ENCODE data around the gene BEND4.

The BEND4 gene

DNA sequence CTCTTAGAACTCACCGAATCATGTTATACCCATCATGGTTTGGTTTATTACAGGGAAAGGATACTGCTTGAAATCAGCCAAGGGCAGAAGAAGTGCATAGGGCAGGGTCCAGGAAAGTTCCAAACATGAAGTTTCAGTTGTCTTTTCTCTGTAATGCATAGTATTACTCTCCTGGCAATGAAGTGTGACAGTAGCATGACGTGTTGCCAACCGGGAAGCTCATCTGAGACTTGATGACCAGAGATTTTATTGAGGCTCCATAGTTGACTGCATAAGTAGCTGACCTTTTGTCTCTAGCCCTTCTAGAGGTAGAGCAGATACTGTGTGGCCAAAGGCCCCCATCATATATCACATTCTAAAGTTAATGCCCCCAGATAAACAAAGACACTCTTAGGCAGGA lies 72.1 kb downstream of the BEND4 start:
- H3K27me3 Mint-ChIP-seq, result no peaks in the 10 kb centered on the region
- DNase-seq (ENCODE audit: low spot score in 2 of 2) (no peak), ATAC-seq (replicated peaks; ENCODE audit: extremely low read depth, poor library complexity, severe bottlenecking) (no peak)
- H3K9me3 Mint-ChIP-seq, result no peaks in the 10 kb centered on the region
- H3K36me3 Mint-ChIP-seq (ENCODE audit: insufficient read depth), result peaks cover 10% of the 10 kb centered on the region
- H3K27ac Mint-ChIP-seq (ENCODE audit: low read depth), result no peak overlapping the region
- no peak overlapping the region for H3K4me3 Mint-ChIP-seq
- H3K4me1 Mint-ChIP-seq, result no peaks in the 10 kb centered on the region

GRCh38 chr4:42078184-42078801 lies 74.2 kb downstream of the BEND4 start:
- DNase-seq (ENCODE audit: low spot score in 2 of 2) (no peak), ATAC-seq (replicated peaks; ENCODE audit: extremely low read depth, poor library complexity, severe bottlenecking) (no peak)
- no peaks in the 10 kb centered on the region for H3K27me3 Mint-ChIP-seq
- no peak overlapping the region for H3K27ac Mint-ChIP-seq (ENCODE audit: low read depth)
- H3K4me3 Mint-ChIP-seq, result no peak overlapping the region
- H3K4me1 Mint-ChIP-seq, result no peaks in the 10 kb centered on the region
- peaks cover 10% of the 10 kb centered on the region for H3K36me3 Mint-ChIP-seq (ENCODE audit: insufficient read depth)
- no peaks in the 10 kb centered on the region for H3K9me3 Mint-ChIP-seq

DNA sequence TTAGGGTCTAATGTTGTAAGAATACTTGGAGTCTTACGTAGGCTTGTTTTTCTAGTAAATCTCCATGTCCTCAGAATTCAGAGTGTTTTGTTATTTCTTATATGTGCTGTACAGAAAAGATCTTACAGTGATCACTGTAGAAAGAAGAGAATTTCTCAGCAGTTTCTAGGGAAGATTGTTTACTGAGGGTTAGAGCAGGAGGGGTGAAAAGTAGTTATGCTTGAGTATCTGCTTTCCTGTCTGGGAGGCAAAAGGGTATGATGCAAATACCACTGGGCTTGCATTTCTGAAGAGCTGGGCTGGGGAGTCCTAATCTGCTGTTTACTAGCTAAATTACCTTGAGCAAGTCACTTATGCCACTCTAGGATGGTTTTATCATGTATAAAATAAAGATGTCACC lies 78.2 kb downstream of the BEND4 start:
- H3K27ac Mint-ChIP-seq (ENCODE audit: low read depth), result no peak overlapping the region
- no peak overlapping the region for H3K4me3 Mint-ChIP-seq
- peaks cover 9% of the 10 kb centered on the region for H3K36me3 Mint-ChIP-seq (ENCODE audit: insufficient read depth)
- DNase-seq (ENCODE audit: low spot score in 2 of 2), result no peak
- no peaks in the 10 kb centered on the region for H3K9me3 Mint-ChIP-seq
- H3K27me3 Mint-ChIP-seq, result no peaks in the 10 kb centered on the region
- no peak for ATAC-seq (replicated peaks; ENCODE audit: extremely low read depth, poor library complexity, severe bottlenecking)
- no peaks in the 10 kb centered on the region for H3K4me1 Mint-ChIP-seq

DNA sequence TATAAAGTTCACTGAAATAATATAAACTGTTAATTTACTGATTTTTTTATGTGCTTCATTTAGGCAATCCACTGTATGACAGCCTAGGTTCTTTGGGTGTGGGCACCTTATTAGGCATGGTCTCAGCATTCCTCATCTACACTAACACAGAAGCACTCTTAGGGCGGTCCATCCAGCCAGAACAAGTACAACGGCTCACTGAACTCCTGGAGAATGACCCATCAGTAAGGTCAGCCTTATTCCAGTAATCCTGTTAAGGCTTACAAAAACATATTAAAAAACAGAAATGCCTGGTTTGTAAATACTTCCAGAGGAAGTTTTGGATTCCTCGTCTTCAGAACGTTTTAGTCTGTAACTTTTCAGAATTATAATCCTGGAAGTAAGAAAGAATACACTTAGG lies 82.0 kb downstream of the BEND4 start:
- Mint-ChIP-seq H3K27me3 (no peaks in the 10 kb centered on the region), H3K36me3 (ENCODE audit: insufficient read depth) (peaks cover 12% of the 10 kb centered on the region), H3K27ac (ENCODE audit: low read depth) (no peak overlapping the region), H3K9me3 (no peaks in the 10 kb centered on the region), H3K4me3 (no peak overlapping the region), H3K4me1 (no peaks in the 10 kb centered on the region)
- ATAC-seq (replicated peaks; ENCODE audit: extremely low read depth, poor library complexity, severe bottlenecking) (no peak), DNase-seq (ENCODE audit: low spot score in 2 of 2) (no peak)

DNA sequence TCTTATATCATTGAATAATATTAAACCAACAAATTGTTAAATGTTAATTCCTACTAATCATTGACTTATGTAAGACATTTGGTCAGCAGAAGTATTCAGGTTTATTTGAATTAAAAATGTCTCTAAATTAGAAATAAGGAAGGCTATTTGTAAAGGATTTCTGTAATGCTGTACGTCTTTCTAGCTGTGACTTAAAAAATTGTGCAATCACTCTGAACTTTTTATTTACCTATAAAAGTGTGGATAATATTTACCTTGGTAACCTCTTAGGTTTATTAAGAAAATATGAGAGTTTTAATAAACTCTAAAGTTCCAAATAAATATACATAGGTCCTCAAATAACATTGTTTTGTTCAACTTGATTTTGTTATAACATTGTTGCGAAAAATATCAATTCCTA lies 85.2 kb downstream of the BEND4 start:
- H3K27me3 Mint-ChIP-seq, result no peaks in the 10 kb centered on the region
- no peaks in the 10 kb centered on the region for H3K9me3 Mint-ChIP-seq
- DNase-seq (ENCODE audit: low spot score in 2 of 2) (no peak), ATAC-seq (replicated peaks; ENCODE audit: extremely low read depth, poor library complexity, severe bottlenecking) (no peak)
- H3K36me3 Mint-ChIP-seq (ENCODE audit: insufficient read depth), result peaks cover 15% of the 10 kb centered on the region
- H3K4me1 Mint-ChIP-seq, result no peaks in the 10 kb centered on the region
- H3K4me3 Mint-ChIP-seq, result no peak overlapping the region
- H3K27ac Mint-ChIP-seq (ENCODE audit: low read depth), result no peak overlapping the region

DNA sequence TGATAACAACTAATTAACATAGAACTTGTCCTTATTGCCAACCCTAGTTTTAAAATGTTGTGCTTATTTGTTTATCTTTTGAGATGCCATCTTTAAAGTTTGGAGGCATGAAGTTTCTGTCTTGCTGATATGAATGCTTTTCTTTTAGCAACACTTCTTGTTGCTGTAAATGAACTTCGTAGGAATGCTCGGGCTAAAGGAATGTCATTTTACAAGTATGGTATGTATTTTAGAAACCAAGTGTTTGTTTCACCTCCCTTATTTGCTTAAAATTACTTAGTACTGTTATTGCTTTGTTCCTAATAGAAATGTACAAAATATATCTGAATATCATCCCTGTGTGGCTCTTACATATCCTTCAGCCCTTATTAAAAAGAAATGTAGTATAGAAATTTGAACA lies 86.1 kb downstream of the BEND4 start:
- no peaks in the 10 kb centered on the region for H3K27me3 Mint-ChIP-seq
- H3K36me3 Mint-ChIP-seq (ENCODE audit: insufficient read depth), result peaks cover 17% of the 10 kb centered on the region

More for the DNA sequence above, 86.1 kb downstream of the BEND4 start:
- no peaks in the 10 kb centered on the region for H3K4me1 Mint-ChIP-seq
- no peak for ATAC-seq (replicated peaks; ENCODE audit: extremely low read depth, poor library complexity, severe bottlenecking)
- no peak overlapping the region for H3K4me3 Mint-ChIP-seq
- H3K27ac Mint-ChIP-seq (ENCODE audit: low read depth), result no peak overlapping the region
- no peaks in the 10 kb centered on the region for H3K9me3 Mint-ChIP-seq
- DNase-seq (ENCODE audit: low spot score in 2 of 2), result no peak
